GM23338 (cell line): Measurements from ENCODE around the gene CYRIA. TPM values are rescaled to one million over a fixed set of nuclear protein-coding genes. Genes with fewer than 3 reads are reported as not detected.

Experiments used
- ATAC-seq: fragments of 200-7000 bp; cut with Tn5 transposase; 3 replicates; pipeline ENCODE4 v1.9.1; 2020
- DNase-seq: peaks from one replicate; pipeline ENCODE4 v3.0.0-alpha.2; 2015; ENCODE audit warnings: low spot score
- H2AFZ ChIP-seq: fragments of 200-600 bp; sonication (generic); 2 replicates; pipeline ENCODE4 v1.8.0; 2016; ENCODE audit warnings: antibody characterized with exemption, mild to moderate bottlenecking, moderate library complexity
- H3F3A ChIP-seq: fragments of 200-600 bp; sonication (generic); replicated peaks from 2 replicates; pipeline ENCODE4 v1.8.0; 2017; ENCODE audit warnings: antibody characterized with exemption, mixed run types, low read depth
- H3K27ac ChIP-seq: fragments of 200-600 bp; sonication (generic); 2 replicates; pipeline ENCODE4 v1.6.1; 2016; ENCODE audit warnings: low read depth
- H3K27me3 ChIP-seq: fragments of 200-600 bp; sonication (generic); 2 replicates; pipeline ENCODE4 v1.8.0; 2016; ENCODE audit warnings: mild to moderate bottlenecking, mixed run types, moderate library complexity; ENCODE audit not compliant: insufficient read depth
- H3K36me3 ChIP-seq: fragments of 200-600 bp; sonication (generic); 2 replicates; pipeline ENCODE4 v1.8.0; 2016; ENCODE audit warnings: mild to moderate bottlenecking; ENCODE audit not compliant: insufficient read depth
- H3K4me1 ChIP-seq: fragments of 200-600 bp; sonication (generic); 2 replicates; pipeline ENCODE4 v1.8.0; 2016; ENCODE audit warnings: mild to moderate bottlenecking, moderate library complexity; ENCODE audit not compliant: insufficient read depth
- H3K4me2 ChIP-seq: fragments of 200-600 bp; sonication (generic); 2 replicates; pipeline ENCODE4 v1.7.1; 2017; ENCODE audit warnings: mixed run types
- H3K4me3 ChIP-seq: fragments of 200-600 bp; sonication (generic); 2 replicates; pipeline ENCODE4 v1.6.1; 2016; ENCODE audit warnings: mixed run types
- H3K79me2 ChIP-seq: fragments of 200-600 bp; sonication (generic); replicated peaks from 2 replicates; pipeline ENCODE4 v1.8.0; 2017; ENCODE audit warnings: mild to moderate bottlenecking; ENCODE audit not compliant: insufficient read depth
- H3K9me2 ChIP-seq: fragments of 200-600 bp; sonication (generic); 2 replicates; pipeline ENCODE4 v1.8.0; 2017; ENCODE audit not compliant: insufficient read depth
- H4K20me1 ChIP-seq: fragments of 200-600 bp; sonication (generic); replicated peaks from 2 replicates; pipeline ENCODE4 v1.8.0; 2017; ENCODE audit warnings: mild to moderate bottlenecking; ENCODE audit not compliant: insufficient read depth
- H3K27ac Mint-ChIP-seq: 2 replicates; pipeline ENCODE4 v1.8.0; 2020; ENCODE audit warnings: inconsistent platforms, mild to moderate bottlenecking, moderate library complexity, mixed read lengths
- H3K27me3 Mint-ChIP-seq: 3 replicates; pipeline ENCODE4 v1.8.0; 2022; ENCODE audit warnings: low read depth, mild to moderate bottlenecking, moderate library complexity, mixed read lengths, inconsistent platforms; ENCODE audit not compliant: insufficient read depth, poor library complexity
- H3K36me3 Mint-ChIP-seq: 3 replicates; pipeline ENCODE4 v1.8.0; 2021; ENCODE audit warnings: low read depth, mild to moderate bottlenecking, inconsistent platforms, moderate library complexity, mixed read lengths
- H3K4me1 Mint-ChIP-seq: 3 replicates; pipeline ENCODE4 v1.8.0; 2020; ENCODE audit warnings: mild to moderate bottlenecking, inconsistent platforms, mixed read lengths
- H3K4me3 Mint-ChIP-seq: 3 replicates; pipeline ENCODE4 v1.8.0; 2021; ENCODE audit warnings: moderate library complexity, mild to moderate bottlenecking, inconsistent platforms, mixed read lengths
- H3K9me3 Mint-ChIP-seq: 3 replicates; pipeline ENCODE4 v1.8.0; 2020; ENCODE audit warnings: moderate library complexity, mild to moderate bottlenecking, inconsistent platforms, mixed read lengths
- CREB1 ChIP-seq: fragments of 250-450 bp; sonication (Bioruptor Pico); IDR thresholded peaks from 2 replicates; pipeline ENCODE4 v1.5.0; 2020; ENCODE audit warnings: low read depth, mild to moderate bottlenecking, moderate library complexity
- CTCF ChIP-seq, 2 experiments: fragments of 200-600 bp in 1 of 2; sonication (generic) in 1 of 2; conservative IDR thresholded peaks; 2 replicates each; pipeline versions ENCODE4 v1.5.1 to v1.6.1; 2016 to 2017; ENCODE audit warnings: antibody characterized with exemption in 2 of 2, low read depth in 2 of 2, mild to moderate bottlenecking in 2 of 2, moderate library complexity in 1 of 2
- ETS1 ChIP-seq: IDR thresholded peaks from 2 replicates; pipeline ENCODE4 v1.6.1; 2016; ENCODE audit warnings: antibody characterized with exemption
- EZH2 ChIP-seq: fragments of 200-600 bp; sonication (generic); IDR thresholded peaks from one replicate; pipeline ENCODE4 v1.8.0; 2017; ENCODE audit warnings: antibody characterized with exemption, mild to moderate bottlenecking, low read depth; ENCODE audit not compliant: unreplicated experiment
- EZH2phosphoT487 ChIP-seq: fragments of 200-600 bp; sonication (generic); IDR thresholded peaks from one replicate; pipeline ENCODE4 v1.8.1; 2018; ENCODE audit warnings: antibody characterized with exemption; ENCODE audit not compliant: unreplicated experiment
- JUNB ChIP-seq: IDR thresholded peaks from one replicate; pipeline ENCODE4 v1.6.1; 2016; ENCODE audit warnings: antibody characterized with exemption; ENCODE audit not compliant: unreplicated experiment
- NANOG ChIP-seq: IDR thresholded peaks from 2 replicates; pipeline ENCODE4 v1.6.1; 2016; ENCODE audit warnings: antibody characterized with exemption, borderline replicate concordance
- POLR2AphosphoS5 ChIP-seq: IDR thresholded peaks from 2 replicates; pipeline ENCODE4 v1.6.1; 2016; ENCODE audit warnings: antibody characterized with exemption, low read depth
- REST ChIP-seq: IDR thresholded peaks from one replicate; pipeline ENCODE4 v1.6.1; 2018; ENCODE audit warnings: antibody characterized with exemption; ENCODE audit not compliant: unreplicated experiment
- STAT1 ChIP-seq: IDR thresholded peaks from one replicate; pipeline ENCODE4 v1.6.1; 2016; ENCODE audit warnings: antibody characterized with exemption; ENCODE audit not compliant: unreplicated experiment
- ZNF114 ChIP-seq: fragments of 250-450 bp; sonication (Bioruptor Pico); IDR thresholded peaks from 2 replicates; pipeline ENCODE4 v1.5.0; 2020; ENCODE audit warnings: mild to moderate bottlenecking, moderate library complexity
- ZNF331 ChIP-seq: fragments of 250-450 bp; sonication (Bioruptor Pico); IDR thresholded peaks from 2 replicates; pipeline ENCODE4 v1.5.0; 2020; ENCODE audit warnings: low read depth, mild to moderate bottlenecking, moderate library complexity
- ZNF462 ChIP-seq: fragments of 250-450 bp; sonication (Bioruptor Pico); IDR thresholded peaks from 2 replicates; pipeline ENCODE4 v1.5.0; 2020; ENCODE audit warnings: mild to moderate bottlenecking, moderate library complexity
- polyA plus RNA-seq: library from polyadenylated mRNA; unstranded; fragments of >200 nt; fragmentation: Nextera tagmentation; extraction: Ambion mirVana; gene quantifications from 2 replicates; pipeline ENCODE4 v1.2.1, GENCODE V29; 2016
- total RNA-seq: library from RNA; depleted of rRNA; stranded (reverse); fragments of >200 nt; shearing (Covaris generic); gene quantifications from 2 replicates; pipeline ENCODE4 v1.2.3, GENCODE V29; 2014

Gene CYRIA
- total and polyA plus RNA-seq, 2 experiments from 2014 or later = 3.0 to 5.3 TPM

GRCh38 chr2:16645088-16645487 is 20.5 kb downstream of the CYRIA start:
- Histone ChIP-seq H4K20me1 (no peaks in the 10 kb centered on the region), H3K36me3 (no peaks in the 10 kb centered on the region), H2AFZ (no peak overlapping the region), H3K27me3 (no peaks in the 10 kb centered on the region), H3K27ac (no peak overlapping the region), H3K4me1 (no peaks in the 10 kb centered on the region; the same call in 1 of the 2 replicates), H3K9me2 (0 out of 2 replicates have a peak, but pooled peaks cover 3% of the 10 kb centered on the region), H3K4me3 (no peak overlapping the region), H3K4me2 (no peak overlapping the region), H3K79me2 (no peaks in the 10 kb centered on the region), H3F3A (no peaks in the 10 kb centered on the region)
- Mint-ChIP-seq H3K27ac (no peak overlapping the region), H3K9me3 (no peaks in the 10 kb centered on the region), H3K27me3 (peaks cover 4% of the 10 kb centered on the region), H3K4me1 (peaks cover 7% of the 10 kb centered on the region; the same call in 2 of the 3 replicates), H3K36me3 (no peaks in the 10 kb centered on the region), H3K4me3 (no peak overlapping the region)
- TF ChIP-seq NANOG (no peak), CTCF (conservative IDR thresholded peaks at IDR 0.05; ENCODE audit: low read depth in 2 of 2) (no peak), STAT1 (no peak), REST (no peak), ZNF462 (CRISPR knock-in tag) (no peak), EZH2phosphoT487 (no peak), EZH2 (no peak), ZNF114 (CRISPR knock-in tag) (no peak), ETS1 (no peak), POLR2AphosphoS5 (no peak), ZNF331 (CRISPR knock-in tag) (no peak), JUNB (no peak), CREB1 (no peak)
- ATAC-seq = no peak
- no peak for DNase-seq
